Gastroesophageal sphincter (tissue), 3 donors: ENCODE measurements around the gene RUNX2.

Source experiments
- EP300 ChIP-seq: sonication (generic); formaldehyde crosslinking; IDR thresholded peaks from one replicate; pipeline ENCODE4 v1.6.1; 2017; ENCODE audit warnings: antibody characterized with exemption, mild to moderate bottlenecking
- POLR2AphosphoS5 ChIP-seq: sonication (generic); formaldehyde crosslinking; IDR thresholded peaks from one replicate; pipeline ENCODE4 v1.6.1; 2017; ENCODE audit warnings: antibody characterized with exemption
- TF ChIP-seq, protein P1 (sequence below), 4 experiments: fragments of 200-600 bp in 2 of 4; fragments of 450-650 bp in 2 of 4; sonication (generic) in 1 of 4; IDR thresholded peaks; one replicate each; pipeline ENCODE4 v1.5.1; 2017 to 2019; ENCODE audit warnings: antibody characterized with exemption in 4 of 4, mild to moderate bottlenecking in 2 of 4, moderate library complexity in 2 of 4

DNA sequence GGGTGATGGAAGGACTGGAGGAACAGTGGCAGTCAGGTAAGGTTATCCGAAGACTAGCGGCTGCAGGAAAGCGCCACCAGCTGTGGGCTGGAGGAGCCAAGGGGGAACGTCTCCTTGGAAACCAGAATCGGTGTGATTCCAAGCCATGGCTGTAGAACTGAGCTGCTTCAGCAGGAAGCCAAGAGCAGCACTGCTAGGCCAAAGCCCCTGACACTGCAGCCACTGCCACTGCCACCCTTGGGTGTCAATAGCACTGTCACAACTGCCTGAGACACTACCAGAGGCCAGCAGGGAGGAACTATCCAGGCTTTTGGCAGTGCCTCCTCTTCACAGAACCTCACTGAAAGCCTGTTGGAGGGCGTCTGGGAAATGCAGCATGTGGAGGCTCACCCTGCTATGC lies 339.2 kb downstream of the RUNX2 start:
- TF ChIP-seq, protein P1, sequence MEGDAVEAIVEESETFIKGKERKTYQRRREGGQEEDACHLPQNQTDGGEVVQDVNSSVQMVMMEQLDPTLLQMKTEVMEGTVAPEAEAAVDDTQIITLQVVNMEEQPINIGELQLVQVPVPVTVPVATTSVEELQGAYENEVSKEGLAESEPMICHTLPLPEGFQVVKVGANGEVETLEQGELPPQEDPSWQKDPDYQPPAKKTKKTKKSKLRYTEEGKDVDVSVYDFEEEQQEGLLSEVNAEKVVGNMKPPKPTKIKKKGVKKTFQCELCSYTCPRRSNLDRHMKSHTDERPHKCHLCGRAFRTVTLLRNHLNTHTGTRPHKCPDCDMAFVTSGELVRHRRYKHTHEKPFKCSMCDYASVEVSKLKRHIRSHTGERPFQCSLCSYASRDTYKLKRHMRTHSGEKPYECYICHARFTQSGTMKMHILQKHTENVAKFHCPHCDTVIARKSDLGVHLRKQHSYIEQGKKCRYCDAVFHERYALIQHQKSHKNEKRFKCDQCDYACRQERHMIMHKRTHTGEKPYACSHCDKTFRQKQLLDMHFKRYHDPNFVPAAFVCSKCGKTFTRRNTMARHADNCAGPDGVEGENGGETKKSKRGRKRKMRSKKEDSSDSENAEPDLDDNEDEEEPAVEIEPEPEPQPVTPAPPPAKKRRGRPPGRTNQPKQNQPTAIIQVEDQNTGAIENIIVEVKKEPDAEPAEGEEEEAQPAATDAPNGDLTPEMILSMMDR (IDR thresholded peaks at IDR 0.05), result no peak
- no peak for TF ChIP-seq POLR2AphosphoS5
- no peak for TF ChIP-seq EP300
